Activated effector memory CD4-positive, alpha-beta T cell treated with anti-CD3 and anti-CD28 coated beads, Interleukin-2, amount 50 U/mL, for 16 hours (primary cell): Measurements from ENCODE around the gene GMNN.
A peak's percentile ranks its signal among the peaks of the same experiment; 100 is the strongest.
"Not testable (repeated sequence)": the region's sequence is repeated elsewhere in the genome, so short reads cannot be mapped to it uniquely, and the experiment has no call there.

Experiments
- DNase-seq: peaks from one replicate; pipeline ENCODE4 v3.0.0-alpha.2; 2020

Gene GMNN

DNA sequence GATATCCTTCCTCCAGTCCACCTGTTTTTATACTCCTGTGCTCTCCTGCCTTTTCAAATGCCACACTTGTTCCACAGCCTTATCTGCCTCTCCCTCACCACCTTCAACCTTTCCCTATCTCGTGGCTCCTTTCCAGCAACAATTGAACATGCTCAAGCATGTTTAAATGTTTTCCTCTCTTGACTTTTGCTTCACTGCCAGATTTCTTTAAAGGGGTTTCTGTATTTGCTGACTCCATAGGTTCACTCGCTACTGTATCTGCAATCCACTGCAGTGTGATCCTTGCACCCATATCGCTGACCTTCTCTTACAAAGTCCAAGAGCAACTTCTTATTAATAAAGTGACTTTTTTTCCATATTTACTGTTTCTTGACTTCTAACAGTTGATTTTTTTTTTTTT is 11.2 kb upstream of the GMNN start:
- DNase-seq, result no peak

DNA sequence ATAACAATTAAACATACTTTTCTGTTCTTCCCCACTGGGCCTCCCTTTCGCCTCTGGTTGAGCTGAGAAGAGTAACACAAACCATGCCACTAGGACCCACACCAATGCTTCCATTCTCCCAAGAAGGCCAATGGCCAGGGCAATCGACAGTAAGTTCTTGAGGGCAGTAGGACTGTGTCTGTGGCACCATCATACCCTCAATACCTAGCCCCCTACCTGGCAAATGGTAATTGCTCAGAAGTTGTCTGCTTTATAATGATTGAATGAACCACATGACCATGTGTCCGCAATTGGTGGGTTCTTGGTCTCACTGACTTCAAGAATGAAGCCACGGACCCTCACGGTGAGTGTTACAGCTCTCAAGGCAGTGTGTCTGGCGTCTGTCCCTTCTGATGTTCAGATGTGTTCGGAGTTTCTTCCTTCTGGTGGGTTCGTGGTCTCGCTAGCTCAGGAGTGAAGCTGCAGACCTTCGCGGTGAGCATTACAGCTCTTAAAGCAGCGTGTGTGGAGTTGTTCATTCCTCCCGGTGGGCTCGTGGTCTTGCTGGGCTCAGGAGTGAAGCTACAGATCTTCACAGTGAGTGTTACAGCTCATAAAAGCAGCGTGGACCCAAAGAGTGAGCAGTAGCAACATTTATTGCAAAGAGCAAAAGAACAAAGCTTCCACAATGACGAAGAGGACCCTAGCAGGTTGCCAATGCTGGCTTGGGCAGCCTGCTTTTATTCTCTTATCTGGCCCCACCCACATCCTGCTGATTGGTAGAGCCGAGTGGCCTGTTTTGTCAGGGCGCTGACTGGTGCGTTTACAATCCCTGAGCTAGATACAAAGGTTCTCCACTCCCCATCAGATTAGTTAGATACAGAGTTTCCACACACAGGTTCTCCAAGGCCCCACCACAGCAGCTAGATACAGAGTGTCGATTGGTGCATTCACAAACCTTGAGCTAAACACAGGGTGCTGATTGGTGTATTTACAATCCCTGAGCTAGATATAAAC is 9.6 kb upstream of the GMNN start:
- not testable (repeated sequence) for DNase-seq

DNA sequence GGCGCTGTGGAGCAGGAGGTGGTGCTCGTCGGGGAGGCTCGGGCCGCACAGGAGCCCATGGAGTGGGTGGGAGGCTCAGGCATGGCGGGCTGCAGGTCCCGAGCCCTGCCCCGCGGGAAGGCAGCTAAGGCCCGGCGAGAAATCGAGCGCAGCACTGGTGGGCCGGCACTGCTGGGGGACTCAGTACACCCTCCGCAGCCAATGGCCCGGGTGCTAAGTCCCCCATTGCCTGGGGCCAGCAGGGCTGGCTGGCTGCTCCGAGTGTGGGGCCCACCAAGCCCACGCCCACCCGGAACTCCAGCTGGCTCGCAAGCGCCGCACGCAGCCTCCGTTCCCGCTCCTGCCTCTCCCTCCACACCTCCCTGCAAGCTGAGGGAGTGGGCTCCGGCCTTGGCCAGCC is 8.8 kb upstream of the GMNN start:
- not testable (repeated sequence) for DNase-seq

DNA sequence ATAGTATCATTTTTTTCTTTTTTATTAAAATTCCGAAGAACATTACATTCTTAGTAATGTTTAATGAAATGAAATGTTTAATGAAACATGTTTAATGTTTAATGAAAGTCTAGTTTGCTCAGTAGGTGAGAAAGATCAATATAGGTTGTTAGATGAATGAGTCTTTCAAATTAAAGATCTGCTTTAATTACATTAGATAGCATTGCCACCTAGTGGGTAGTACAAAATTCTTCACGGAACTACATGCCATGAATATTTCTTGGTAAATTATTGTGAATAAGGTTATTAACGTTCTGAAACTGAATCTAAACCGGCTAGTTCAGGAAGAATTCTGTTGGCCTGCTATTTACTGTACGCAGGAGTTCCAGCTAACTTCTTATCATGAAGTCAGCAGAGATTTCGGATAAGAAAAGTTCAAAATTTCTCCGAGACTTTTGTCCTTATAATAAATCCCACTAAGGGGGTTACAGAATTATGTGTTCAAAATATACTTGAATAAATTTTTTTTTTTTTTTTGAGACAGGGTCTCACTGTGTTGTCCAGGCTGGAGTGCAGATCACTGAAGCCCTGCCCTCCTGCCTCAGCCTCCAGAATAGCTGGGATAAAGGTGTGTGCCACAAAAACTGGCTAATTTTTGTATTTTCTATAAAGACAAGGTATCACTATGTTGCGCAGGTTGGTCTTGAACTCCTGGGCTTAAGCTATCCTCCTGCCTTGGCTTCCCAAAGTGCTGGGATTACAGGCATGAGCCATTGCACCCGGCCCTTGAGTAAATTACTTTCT is 7.9 kb upstream of the GMNN start:
- no peak for DNase-seq

DNA sequence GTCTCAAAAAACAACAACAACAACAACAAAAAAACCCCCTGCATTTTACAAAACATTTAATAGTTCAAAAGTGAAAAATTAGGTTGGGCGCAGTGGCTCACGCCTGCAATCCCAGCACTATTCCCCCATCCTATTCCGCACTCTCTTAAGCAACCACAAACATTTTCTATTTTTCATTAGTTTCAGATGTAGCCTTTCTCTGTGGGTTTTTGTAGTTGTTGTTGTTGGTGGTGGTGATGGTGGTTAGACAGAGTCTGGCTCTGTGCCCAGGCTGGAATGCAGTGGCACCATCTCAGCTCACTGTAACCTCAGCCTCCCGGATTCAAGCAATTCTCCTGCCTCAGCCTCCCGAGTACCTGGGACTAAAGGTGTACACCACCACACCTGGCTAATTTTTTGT is 6.4 kb upstream of the GMNN start:
- DNase-seq, result no peak

DNA sequence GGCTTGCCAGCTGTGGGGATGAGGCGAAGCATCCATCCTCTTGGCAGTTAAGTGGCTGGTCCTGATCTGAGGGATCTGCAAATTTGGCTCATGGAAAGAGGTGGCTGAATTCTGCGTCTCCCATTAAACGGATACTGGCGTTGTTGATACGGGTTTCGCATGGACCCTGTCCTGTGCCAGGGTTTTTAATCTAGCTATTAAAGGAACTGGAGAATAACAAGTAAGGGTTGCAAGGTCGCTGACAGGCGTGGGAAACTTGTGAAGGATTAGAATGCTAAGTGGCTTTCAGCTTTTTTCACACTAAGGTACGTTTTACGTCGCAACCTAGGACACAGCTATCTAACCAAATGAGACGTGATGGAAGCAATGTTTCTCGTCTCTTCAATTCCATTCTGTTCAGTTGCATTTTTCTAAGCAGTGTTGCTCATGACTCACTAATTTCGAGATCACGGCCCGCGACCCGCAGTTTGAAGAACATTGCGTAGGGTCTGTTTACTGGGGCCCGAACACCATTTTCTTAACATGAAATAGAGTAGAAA is 852 bp downstream of the GMNN start:
- DNase-seq, result peak; percentile 80

DNA sequence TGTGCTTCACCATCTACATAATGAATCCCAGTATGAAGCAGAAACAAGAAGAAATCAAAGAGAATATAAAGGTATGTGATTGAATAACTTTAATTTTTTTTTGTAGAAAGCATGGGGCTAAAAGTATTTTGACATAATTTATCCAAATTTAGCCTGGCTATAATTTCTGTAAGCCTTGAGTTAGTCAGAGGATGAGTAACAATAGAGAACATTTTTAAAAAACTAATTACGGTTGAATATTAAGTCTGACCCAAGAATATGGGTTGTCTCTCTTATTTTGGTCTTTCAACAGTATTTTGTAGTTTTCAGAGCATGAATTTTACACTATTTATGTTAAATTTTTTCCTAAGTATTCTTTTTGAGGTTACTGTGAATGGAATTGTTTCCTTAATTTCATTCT is 2.5 kb downstream of the GMNN start:
- no peak for DNase-seq

DNA sequence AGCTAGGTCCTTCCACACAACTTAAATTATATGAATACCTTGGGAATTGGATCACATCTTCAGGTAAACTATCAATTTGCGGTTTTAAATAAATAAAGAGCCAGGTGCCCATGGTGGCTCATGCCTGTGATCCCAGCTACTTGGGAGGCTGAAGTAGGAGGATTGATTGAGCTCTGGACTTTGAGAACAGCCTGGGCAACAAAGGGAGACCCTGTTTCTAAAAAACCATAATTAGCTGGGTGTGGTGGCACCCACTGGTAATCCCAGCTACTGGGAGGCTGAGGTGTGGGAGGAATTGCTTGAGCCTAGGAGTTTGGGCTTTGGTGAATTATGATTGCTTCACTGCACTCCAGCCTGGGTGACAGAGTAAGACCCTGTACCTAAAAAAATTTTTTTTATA is 3.4 kb downstream of the GMNN start:
- no peak for DNase-seq

DNA sequence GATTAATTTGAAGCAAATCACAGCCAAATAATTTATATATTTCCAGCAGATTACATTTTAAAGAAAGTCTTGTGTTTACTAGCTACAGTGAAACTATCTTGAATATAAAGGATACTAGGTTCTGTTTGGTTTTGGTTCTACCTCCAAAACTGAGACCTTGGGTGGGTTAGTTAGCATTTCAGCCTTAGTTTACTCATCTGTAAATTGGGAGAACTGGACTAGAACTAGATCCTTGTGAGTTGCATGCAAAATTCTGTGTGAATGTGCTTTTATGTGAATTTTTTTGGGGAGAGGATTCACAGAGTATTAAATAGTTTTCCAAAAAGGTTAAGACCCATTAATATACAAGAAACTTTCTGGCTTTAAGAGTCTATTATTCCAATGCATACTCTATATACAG is 4.1 kb downstream of the GMNN start:
- DNase-seq, result no peak

DNA sequence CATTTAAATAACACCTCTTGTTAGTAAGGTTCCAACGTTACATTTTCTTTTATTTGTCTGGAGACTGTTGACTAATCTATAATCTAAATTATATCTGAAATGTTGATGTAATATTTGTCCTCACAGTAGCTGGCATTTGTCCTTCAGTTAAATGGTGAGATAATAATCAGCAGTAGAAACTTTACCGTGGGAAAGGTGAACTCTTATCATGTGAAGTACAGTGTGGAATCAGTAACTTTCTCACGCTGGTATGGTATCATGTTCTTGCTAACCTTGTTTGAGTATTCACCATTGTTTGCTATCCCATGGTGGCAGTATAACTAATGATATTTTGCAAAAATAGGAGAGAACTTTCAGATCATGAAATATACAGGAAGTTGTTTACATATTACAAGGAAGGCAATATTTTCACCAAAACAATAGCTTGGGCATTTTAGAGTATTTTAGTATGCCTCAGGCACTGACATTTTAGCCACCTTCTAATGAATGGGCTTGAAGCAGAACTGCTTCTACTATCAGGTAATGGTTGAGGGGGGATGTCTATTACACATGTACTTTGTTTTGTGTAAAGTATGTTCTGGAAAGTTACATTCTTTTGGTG is 4.8 kb downstream of the GMNN start:
- DNase-seq, result no peak

DNA sequence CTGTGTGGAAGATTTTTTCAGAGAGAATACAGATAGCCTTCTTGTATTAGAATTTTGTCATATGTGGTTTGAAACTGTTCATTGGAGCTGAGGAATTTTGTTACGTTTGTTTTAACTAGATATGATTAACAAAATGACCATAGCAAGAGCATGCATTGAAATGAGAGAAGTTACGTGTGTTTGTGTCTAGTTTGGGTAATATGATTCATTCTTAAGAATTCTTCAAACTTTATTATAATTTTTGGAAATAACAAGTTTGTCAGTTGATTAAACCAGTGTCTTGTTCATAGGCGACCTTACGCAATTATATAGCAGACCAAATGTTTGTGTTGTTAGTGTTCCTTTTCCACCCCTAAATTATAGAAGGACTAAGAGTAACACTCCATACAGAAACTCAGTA is 5.5 kb downstream of the GMNN start:
- DNase-seq, result no peak

DNA sequence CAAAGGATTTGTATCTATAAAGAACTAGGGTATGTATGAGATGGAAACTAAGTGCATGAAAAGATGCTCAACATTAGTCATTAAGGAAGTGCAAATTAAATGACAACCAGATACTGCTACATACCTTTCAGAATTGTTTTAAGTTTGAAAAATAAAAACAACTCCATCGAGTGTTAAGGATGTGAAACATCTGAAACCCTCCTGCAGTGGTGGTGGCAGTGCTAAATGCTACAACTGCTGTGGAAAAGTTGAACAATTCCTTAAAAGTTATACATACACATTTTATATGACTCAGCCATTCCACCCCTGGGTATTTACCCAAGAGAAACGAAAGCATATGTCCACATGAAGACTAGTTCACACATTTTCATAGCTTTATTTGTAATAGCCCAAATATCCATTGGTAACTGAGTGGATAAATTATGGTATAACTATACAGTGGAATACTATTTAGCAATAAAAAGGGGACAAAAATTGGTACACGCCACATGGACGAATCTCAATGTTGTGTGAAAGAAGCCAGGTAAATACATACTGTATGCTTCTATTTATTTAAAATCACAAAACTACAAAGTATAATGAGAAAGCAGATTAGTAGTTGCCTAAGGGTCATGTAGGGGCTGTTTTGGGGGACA is 13.4 kb downstream of the GMNN start:
- no peak for DNase-seq

DNA sequence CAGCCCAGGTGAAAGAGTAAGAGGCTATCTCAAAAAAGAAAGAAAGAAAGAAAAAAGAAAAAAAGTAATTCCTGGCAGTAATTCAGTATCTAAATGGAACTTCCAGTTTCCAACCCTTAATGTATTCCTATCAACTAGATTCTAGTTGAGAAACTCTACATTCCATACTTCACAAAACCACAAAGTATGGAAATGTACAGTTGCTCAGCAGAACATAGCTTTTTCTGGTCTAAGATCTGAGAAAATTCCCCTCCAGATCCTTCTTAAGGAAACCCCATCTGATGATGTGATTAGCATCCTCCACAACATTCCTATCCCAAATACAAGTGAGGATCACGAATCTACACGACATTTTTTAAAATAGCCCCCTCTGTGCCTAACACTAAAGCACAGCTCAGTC is 20.4 kb downstream of the GMNN start:
- no peak for DNase-seq

DNA sequence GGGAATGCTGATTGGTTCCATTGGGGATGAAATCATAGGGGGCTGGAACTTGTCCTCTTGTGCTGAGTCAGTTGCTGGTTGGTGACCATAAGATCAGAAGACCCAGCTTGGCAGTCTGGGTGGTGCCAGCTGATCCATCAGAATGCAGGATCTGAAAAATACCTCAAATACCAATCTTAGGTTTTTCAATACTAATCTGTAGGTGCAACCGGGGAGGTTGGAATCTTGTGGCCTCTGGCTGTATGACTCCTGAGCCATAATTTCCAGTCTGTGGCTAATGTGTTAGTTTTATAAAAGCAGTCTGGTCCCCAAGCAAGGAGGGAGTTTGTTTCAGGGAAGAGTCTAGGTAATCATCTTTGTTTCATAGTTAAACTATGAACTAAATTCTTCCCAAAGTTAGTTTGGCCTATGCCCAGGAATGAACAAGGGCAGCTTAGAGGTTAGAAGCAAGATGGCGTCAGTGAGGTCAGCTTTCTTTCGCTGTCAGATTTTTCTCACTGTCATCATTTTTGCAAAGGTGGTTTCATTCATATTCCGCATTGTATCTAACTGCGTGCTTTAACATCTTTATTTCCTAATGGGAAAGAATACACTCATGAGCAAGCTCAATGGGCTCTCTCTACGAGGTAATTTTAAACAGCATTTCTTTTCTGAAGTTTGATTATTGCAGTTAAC is 22.0 kb downstream of the GMNN start:
- no peak for DNase-seq

DNA sequence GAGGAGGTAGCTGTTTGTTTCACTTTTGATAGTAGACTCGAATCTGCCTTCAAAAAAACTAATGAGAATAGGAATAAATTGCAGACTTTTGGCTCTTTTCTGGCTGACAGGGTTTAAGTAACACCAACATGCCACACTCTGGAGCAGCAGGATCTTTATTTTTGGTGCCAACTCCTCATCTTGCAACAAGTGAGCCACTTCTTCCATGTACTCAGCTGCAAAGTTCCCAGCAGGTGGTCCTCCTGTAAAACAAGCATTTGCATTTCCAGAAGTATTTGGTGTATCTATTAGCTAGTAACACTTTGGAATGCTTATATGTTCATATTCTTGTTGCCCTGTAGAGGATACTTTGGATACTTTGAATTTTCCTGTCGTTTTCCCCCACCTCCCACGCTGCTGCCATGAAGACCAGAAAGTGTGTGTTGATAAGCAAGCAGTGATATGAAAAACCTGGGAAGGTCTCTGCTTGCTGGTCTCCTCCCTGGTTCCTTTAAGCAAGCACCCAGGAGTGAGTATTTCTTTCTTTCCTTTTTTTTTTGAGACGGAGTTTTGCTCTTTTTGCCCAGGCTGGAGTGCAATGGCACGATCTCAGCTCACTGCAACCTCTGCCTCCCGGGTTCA is 23.0 kb downstream of the GMNN start:
- no peak for DNase-seq

DNA sequence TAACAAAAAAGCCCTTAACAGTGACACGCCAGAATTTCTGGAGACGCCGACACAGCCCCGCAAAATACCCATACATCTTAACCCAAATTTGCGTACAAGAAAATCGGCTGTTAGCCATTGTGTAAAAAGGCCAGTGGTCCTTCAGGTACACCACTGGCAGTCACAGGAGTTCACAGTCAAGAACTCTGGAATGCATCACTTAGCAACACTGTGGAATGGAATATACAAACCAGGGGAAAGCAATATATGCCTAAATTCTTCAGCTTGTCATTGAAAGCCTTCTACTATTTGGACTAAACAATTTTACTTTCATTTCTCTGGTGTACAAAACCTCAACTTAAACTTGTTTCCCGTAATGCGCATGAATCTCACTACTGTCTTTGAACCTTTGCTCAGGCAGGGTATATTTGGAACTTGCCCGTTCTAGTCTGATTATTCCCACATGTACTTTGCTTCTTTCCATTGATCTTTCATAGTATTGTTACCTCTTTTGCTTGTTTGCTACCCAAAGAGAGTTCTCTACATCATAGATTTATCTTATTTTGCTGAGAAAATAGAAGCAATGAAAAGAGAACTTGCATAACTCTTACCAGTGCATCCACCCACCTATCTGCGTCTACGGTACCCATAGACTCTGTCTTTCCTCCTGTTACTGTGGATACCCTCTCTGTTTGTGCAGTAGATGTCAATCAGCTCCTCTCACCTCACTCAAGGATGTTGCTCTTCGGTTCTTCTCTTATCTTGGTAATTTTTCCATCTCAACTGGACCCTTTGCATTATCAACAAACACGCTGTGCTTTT is 24.2 kb downstream of the GMNN start, which contains the start of gene ARMH2:
ARMH2 (minus strand) TSS at position 178 of the 801 bp plus-strand sequence; CDS start at position 118, 60 bp downstream.
- no peak for DNase-seq

DNA sequence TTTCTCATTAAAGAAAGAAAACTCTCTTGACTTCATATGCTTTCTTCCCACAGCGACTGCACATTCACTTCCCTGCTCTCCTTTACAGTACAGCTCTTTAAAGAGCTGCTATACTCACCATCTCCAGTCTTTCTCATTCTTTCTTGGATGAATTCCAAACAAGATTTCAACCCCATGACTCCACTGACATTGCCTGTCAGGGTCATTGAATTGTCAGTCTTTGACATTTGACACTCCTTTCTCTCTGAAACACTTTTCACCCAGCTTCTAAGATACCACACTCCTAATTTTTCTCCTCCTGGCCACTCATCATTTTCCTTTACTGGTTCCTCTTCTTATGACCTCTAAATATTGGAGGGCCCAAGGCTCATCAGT is 24.8 kb downstream of the GMNN start:
- DNase-seq, result no peak

DNA sequence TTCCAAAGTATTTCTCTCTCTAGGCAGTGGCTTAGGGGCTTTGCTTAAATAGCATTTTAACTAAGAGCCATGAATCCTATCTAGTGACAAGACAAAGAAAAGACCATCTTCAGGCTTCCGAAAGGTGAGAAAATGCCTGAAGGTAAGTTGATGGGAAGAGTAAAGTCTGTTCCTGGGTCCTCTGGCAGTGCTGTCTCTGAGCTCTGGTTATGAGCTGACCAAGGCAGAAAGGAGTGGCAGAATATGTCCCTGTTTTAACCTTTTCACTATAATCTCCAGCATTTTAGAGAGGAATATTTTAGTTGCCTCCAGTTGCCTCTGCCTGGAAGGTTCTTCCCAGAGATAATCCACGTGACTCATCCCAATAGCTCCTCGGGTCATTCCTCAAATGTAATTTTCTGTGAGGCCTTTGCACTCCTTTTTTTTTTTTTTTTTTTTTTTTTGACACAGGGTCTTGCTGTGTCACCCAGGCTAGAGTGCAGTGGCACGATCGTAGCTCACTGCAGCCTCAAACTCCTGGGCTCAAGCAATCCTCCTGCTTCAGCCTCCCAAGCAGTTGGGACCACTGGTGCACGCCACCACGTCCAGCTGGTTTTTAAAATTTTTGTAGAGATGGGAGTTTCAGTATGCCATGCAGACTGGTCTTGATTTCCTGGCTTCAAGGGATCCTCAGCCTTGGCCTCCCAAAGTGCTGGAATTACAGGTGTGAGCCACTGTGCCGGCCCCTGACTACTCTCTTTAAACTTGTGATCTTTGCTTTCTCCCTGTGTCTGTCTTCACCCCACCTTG is 27.7 kb downstream of the GMNN start:
- no peak for DNase-seq

DNA sequence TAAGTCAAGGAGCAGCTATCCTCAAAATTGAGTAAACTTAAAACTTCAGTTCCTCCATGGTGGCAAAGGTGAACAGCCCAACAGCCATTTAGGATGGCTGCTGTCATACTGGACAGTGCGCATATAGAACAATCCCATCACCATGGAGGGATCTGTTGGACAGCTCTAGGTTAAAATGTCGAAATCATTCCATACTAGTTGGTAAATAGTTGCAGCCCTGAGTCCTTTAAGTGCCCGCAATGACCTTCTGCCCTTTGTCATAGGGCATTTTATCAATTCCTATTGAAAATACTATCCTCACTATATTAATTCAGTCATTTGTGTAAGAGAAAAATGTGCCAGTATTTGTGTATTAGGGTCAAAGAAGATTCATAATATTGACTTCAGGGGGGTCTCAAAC is 32.8 kb downstream of the GMNN start:
- no peak for DNase-seq

DNA sequence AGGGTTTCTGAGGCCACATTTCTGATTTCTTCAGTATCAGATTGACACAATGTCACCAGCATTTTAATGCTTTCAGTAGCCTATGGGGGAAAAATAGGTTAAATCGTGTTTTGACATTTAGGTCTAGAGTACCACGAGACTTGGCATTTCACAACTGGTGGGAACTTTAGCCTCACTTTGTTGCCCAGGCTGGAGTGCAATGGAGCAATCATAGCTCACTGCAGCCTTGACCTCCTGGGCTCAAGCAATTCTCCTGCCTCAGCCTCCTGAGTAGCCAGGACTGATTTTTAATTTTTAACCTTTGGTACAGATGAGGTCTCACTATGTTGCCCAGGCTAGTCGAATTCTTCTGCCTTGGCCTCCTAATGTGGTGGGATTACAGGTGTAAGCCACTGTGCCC is 35.0 kb downstream of the GMNN start:
- DNase-seq, result no peak
